Stimulated activated CD8-positive, alpha-beta memory T cell treated with anti-CD3 and anti-CD28 coated beads, Interleukin-15, amount 100 ng/mL, for 24 hours (primary cell): ENCODE measurements around the gene EFNA3.

Experiments used
- DNase-seq: peaks from one replicate; pipeline ENCODE4 v3.0.0-alpha.2; 2020; ENCODE audit warnings: low read depth

The EFNA3 gene

GRCh38 chr1:155068599-155068998 is 10.0 kb upstream of the EFNA3 start:
- no peak for DNase-seq

GRCh38 chr1:155069551-155070157 is 9.0 kb upstream of the EFNA3 start:
- DNase-seq, result no peak

DNA sequence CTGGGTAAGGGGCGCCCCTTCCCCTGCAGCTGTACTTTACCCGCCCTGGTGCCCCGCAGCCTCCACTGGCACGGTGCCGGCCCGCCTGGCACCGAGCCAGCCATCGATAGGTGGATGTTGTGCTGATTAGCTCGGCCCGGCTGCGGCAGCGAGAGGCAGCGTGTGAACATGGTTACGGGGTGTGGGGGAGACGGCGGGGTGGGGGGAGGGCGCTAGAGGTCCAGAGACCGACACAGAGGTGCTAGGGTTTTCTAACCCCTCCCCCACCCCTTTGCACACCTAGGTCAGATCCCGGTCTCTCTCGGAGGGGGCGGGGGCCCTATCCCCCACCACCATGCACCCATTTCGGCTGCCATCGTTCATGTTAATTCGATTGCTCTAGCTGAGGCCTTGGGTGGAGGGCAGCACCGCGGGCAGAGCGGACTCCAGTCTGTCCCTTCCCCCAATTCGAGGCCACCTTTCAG is 8.4 kb upstream of the EFNA3 start:
- no peak for DNase-seq

- DNase-seq, result peak; percentile 51
Observed at GRCh38 chr1:155070721-155071569, 7.7 kb upstream of the EFNA3 start.

GRCh38 chr1:155071701-155072100 is 6.9 kb upstream of the EFNA3 start:
- no peak for DNase-seq

DNA sequence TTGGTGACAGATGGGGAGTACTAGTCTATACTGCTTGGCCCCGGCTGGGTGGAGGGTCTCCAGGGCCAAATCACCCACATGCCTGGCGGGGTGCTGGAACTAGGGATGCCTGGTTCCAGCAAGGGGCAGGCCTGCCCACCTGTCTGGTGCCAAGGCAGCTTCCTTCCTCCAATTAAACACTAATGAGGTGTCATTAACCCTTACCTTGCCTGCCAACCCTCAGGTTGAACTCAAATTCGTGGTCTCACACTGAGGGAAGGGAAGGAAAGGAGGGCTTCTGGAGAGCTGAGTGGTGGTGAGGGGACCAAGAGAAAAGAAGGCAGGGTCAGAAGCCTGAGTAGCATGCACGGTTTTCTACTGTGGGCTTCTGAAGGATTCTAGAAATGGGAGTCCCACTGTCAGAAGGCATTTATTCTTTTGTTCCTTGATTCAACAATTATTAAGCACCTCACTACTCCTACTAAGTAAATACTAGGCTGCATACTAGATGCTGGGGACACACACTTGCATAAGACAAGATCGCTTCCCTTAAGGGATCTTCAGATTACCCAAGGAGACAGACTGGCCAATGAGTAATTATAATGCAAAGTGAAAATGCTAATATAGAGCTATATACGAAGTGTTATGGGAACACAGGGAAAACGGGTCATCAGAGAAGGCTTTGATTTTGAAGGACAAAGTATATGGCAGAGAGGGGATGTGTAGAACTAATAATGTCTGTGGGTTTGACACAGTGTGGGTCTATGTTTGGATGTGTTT is 5.9 kb upstream of the EFNA3 start:
- no peak for DNase-seq

GRCh38 chr1:155073377-155074242 is 5.0 kb upstream of the EFNA3 start:
- no peak for DNase-seq

GRCh38 chr1:155075535-155075934 is 3.1 kb upstream of the EFNA3 start:
- DNase-seq, result no peak

- DNase-seq, result no peak
Observed at GRCh38 chr1:155076371-155076770, 2.3 kb upstream of the EFNA3 start.

DNA sequence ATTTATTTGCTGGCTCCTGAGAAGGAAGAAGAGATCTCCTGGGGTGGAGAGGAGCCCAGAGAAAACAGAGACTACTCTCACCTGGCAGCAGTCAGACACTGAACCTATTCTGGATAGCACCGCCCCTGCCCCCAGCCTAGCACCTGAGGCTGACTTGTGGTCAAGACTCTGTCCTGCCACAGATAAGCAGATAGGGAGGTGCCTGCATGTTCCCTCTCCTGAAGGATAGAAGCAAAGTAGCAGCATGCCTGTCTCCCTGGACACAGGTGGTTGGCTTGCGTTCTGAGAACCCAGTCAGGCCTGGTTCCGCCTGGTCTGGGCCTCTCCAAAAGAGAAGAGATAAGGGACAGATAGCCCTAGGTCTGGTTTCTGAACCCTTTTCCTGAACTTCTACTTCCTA is 1.3 kb upstream of the EFNA3 start:
- no peak for DNase-seq

GRCh38 chr1:155077758-155078445 is 735 bp upstream of the EFNA3 start:
- no peak for DNase-seq

DNA sequence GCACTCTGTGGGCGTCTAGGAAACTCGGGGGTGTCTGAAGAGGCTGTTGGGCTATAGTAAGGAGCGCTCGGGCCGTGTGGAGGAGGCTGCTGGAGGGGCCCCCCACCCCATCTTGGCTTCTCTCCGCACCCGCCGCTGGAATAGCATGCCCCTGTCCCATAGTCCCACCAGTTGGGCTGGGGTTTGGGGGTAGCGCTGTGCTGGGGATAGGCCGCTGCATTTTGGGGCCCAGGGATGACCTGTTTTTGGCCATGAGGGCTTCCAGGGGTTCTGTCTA is 511 bp downstream of the EFNA3 start:
- DNase-seq, result no peak

- DNase-seq, result no peak
Observed at GRCh38 chr1:155079487-155080311, 1.1 kb downstream of the EFNA3 start.

- no peak for DNase-seq
Observed at GRCh38 chr1:155080312-155081228, 1.9 kb downstream of the EFNA3 start.

- no peak for DNase-seq
Observed at GRCh38 chr1:155081472-155082300, 3.0 kb downstream of the EFNA3 start.

GRCh38 chr1:155082301-155083051 is 3.8 kb downstream of the EFNA3 start:
- no peak for DNase-seq

DNA sequence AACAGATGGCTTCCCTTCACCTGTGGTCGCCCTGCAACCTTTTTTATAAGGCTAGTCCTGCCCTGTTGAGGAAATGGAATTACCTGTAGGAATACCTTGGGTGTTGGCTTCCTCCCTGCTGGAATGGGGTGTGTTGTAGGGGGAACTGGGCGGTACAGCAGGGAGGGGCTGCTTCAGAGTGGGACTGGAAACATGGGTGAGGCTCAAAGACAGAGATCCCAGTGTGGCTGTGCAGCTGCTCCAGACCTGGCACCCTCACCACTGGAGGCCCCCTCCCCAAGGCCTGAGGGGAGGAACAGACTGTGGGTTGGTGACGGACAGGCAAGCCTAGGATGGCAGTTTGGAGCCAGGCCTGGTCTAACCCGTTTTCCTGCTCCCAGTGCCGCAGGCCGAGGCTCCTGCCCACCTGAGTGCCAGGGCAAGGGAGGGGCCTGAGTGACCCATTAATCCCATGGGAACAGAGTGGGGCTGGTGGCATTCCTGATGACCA is 4.5 kb downstream of the EFNA3 start:
- no peak for DNase-seq
